ENCODE data around the gene NTRK2.

Gene NTRK2

DNA sequence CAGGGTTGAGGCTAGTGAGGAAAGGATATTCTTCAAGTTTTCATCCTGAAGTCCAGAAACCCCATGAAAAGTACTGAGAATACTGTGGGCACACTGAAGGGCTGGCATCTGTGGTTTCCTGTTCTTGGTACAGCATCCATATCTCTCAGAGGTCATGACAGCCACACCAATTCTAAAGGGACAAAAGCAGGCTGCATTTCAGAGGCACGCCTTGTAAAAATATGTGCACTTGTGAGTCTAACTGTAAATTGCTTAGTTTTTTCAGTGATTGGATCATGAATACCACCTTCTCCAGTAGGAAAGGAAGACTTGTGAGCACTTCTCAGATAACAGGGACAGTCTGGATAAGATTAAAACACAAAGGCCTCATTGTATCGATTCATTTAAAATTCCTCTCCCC, 230.9 kb downstream of the NTRK2 start:
- no peak for DNase-seq

DNA sequence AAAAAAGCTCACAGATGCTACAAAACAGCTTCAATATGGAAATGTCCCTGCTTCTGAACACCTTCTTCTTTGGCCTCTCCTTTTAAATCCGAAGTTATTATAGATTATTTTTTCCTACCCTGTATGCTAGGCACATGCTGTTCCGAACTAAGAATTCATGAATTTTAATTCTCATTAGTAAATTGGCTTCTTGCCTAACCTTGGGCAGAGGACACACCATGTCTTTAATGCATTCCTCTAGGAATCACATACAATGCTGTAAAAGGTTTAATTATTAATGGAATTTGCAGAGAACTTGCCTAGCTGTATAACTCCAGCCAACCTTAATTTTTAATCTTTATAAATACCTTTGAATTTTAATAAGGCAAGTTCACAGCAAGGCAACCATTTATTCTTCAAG, 234.4 kb downstream of the NTRK2 start:
- no peak for DNase-seq

GRCh38 chr9:84916769-84917168, 247.2 kb downstream of the NTRK2 start:
- DNase-seq: no peak

DNA sequence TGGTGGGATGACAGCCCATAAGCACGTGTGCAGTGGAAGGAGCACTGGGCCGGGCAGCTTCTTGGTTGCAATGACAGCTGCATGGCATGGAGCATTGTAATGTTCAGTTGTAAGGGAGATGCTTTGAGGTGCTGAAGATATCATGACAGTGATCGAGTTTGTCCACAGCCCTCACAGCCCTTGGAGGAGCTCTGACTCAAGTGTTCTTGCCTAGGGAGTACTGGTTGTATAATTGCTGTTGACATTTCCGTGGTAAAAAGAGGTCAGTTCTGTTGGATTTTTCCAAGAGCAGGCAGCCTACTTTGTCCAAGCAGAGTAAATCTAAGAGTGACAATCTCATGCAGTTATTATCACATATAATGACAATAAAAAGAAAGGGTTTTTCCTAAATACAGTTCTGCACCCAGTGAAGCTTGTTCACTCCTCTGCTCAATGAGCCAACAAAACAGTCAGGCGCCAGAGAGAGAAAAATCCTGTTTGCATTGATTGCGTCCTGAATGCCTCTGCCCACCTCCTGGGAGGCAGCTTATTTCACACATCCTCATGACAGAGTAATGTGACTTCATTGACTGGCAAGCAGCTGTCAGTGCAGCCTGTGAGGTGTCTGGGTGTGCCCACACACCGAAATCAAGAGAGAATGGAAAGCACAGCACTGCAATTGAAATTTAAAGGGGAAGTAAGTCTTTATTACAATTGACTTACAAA, 248.0 kb downstream of the NTRK2 start:
- DNase-seq: no peak

GRCh38 chr9:84919440-84919839, 249.9 kb downstream of the NTRK2 start:
- DNase-seq: no peak

GRCh38 chr9:84921175-84921574, 251.6 kb downstream of the NTRK2 start:
- DNase-seq: no peak

- no peak for DNase-seq
These were observed 252.5 kb downstream of the NTRK2 start for GRCh38 chr9:84922051-84922450.

DNA sequence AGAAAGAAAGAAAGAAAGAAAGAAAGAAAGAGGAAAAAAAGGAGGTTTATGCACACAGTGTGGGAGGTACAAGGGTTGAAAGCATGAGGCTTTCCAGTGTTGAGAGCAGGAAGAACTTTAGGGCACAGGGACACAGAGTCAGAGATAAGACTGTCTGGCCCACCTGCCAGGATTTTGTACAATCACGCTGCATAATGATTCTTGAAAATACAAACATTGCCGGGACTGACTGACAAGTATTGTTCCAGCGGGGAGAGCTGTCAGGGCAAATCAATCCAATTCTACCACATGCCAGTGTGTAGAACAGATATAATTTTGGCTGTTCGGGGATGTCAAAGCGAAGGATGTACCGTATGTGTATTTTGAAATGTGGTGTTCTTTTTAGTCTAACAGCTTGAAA, 254.7 kb downstream of the NTRK2 start:
- DNase-seq: no peak

DNA sequence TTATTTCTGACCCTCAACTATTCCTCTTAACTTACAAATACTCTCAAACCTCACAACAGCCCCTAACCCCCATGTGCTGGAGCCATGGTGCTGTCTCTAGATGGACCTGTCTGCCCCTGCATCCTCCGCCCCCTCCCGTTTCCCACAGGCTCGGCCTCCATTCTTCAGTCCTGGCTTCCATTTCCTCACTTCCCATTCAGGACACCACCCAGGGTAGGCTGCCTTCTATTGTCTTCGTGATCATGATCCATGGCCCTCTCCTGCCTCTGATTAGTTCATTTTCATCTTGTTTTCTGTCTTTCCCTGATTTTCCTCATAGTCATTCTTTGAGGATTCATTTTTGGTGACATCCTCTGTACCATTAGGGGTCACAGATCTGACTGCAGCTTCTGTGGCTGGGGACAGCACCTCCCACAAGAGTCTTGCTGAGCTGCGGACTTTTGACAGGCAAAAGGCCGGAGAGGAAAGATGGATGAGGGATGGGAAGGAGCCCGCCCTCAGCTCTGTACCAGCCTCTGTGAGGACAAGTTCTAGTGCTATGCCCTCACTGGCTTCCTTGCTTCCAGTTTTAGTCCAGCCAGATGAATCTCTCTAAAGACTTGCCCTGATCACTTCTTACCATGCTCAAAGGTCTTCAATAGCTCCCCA, 255.8 kb downstream of the NTRK2 start:
- no peak for DNase-seq

DNA sequence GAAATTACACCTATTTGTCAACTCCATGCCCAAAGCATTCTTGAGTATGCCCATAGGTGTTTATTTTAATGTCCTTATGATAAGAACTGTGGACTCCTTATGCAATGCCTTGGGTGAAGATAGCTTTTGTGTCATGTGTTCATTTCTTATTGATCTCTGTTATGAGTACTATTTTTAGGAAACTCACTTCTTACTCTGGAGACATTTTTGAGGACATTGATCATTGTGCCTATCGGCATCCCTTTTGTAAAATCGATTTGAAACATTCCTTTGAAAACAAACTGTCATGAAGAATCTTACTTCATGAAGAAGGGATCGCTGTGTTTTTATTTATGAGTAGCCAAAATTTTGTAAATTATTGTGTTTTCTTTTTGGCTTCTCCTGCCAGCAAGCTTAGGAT, 257.3 kb downstream of the NTRK2 start:
- DNase-seq: no peak

- no peak for DNase-seq
These were observed 258.9 kb downstream of the NTRK2 start for GRCh38 chr9:84928419-84928818.

DNA sequence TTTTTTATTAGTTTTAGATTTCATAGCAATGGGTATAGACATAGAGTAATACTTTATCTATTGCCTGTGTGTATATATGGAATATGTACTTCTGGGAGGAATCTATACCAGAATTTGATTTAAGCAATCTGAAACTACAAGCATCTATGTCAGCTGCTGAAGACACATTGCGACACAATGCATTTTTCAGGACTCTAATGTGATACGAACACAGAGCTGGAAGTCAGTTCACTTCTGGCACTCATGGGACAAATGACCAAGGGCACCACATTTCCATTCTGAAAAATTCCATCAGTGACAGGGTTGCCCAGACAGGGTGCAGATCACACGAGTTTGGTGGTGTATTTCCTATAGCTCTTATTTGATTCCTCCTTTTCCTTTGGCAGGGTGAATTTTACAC, 259.5 kb downstream of the NTRK2 start:
- DNase-seq: no peak

GRCh38 chr9:84932915-84933527, 263.5 kb downstream of the NTRK2 start:
- DNase-seq: no peak

- no peak for DNase-seq
These were observed 266.1 kb downstream of the NTRK2 start for GRCh38 chr9:84935528-84936117.

DNA sequence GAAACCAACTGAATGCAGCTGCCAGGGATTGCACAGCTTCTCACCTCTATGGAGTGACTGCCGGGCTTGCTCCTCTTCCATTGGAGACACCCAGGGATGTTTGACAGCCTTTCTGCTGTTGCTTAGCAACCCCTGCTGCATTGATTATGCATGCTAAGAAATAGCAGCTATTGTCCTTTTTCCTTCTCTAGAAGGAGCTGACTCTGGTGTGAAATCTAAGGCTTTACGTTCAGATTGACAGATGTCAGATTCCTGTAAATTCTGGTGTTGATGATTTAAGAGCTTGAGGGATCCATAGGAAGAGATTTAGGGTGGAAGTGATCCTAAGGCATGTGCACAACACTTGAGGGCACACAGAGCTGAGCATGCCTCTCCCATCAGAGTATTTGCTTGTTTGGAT, 267.7 kb downstream of the NTRK2 start:
- DNase-seq: no peak

- DNase-seq: no peak
These were observed 268.1 kb downstream of the NTRK2 start for GRCh38 chr9:84937581-84937980.

- DNase-seq: no peak
These were observed 270.2 kb downstream of the NTRK2 start for GRCh38 chr9:84939774-84940173.

GRCh38 chr9:84940294-84940693, 270.8 kb downstream of the NTRK2 start:
- no peak for DNase-seq

GRCh38 chr9:84941792-84942191, 272.3 kb downstream of the NTRK2 start:
- DNase-seq: no peak

GRCh38 chr9:84943482-84944050, 274.0 kb downstream of the NTRK2 start:
- no peak for DNase-seq

- DNase-seq: no peak
These were observed 276.5 kb downstream of the NTRK2 start for GRCh38 chr9:84945878-84946538.

GRCh38 chr9:84947412-84947972, 278.0 kb downstream of the NTRK2 start:
- no peak for DNase-seq

- no peak for DNase-seq
These were observed 279.7 kb downstream of the NTRK2 start for GRCh38 chr9:84949258-84949657.

Data from RPMI8226 (cell line).